OCI-LY7 (cell line): ENCODE measurements around the gene SMIM15. TPM values are rescaled to one million over a fixed set of nuclear protein-coding genes. Genes with fewer than 3 reads are reported as not detected.
"Not testable (repeated sequence)": the region's sequence is repeated elsewhere in the genome, so short reads cannot be mapped to it uniquely, and the experiment has no call there.

Experiments
- BruUV-seq: library from RNA; stranded (reverse); fragments of 400-500 nt; replicated peaks from 2 replicates; lab custom pipeline; 2021; lab: Mats Ljungman, UMichigan
- CTCF ChIA-PET: fragments of 300-600 bp; sonication (Branson Sonifier 250); formaldehyde crosslinking; loops from one replicate; lab custom pipeline; 2022; ENCODE audit warnings: antibody characterized with exemption; ENCODE audit not compliant: unreplicated experiment; lab: Charles Lee
- POLR2A ChIA-PET: fragments of 300-600 bp; sonication (Branson Sonifier 250); formaldehyde crosslinking; loops from one replicate; lab custom pipeline; 2022; ENCODE audit warnings: antibody characterized with exemption; lab: Charles Lee
- DNase-seq: peaks from one replicate; pipeline ENCODE4 v3.0.0-alpha.2; 2015; ENCODE audit warnings: low spot score
- H2AFZ ChIP-seq: fragments of 200-600 bp; sonication (generic), shearing (Covaris generic); 2 replicates; pipeline ENCODE4 v1.6.1; 2014; ENCODE audit warnings: mild to moderate bottlenecking, antibody characterized with exemption, low read length, moderate library complexity
- H3K27ac ChIP-seq: fragments of 200-600 bp; sonication (generic); 2 replicates; pipeline ENCODE4 v1.5.1; 2014; ENCODE audit warnings: mixed run types, low read depth, mild to moderate bottlenecking, moderate library complexity, low read length, inconsistent platforms; ENCODE audit not compliant: poor library complexity, severe bottlenecking
- H3K36me3 ChIP-seq: fragments of 200-600 bp; sonication (generic); 2 replicates; pipeline ENCODE4 v1.6.1; 2014; ENCODE audit warnings: mild to moderate bottlenecking, antibody characterized with exemption, low read length, moderate library complexity, mixed read lengths; ENCODE audit not compliant: insufficient read depth
- H3K4me1 ChIP-seq: fragments of 200-600 bp; sonication (generic); 2 replicates; pipeline ENCODE4 v1.5.1; 2014; ENCODE audit warnings: mild to moderate bottlenecking, low read length; ENCODE audit not compliant: insufficient read depth, poor library complexity, severe bottlenecking
- H3K4me2 ChIP-seq: fragments of 200-600 bp; sonication (generic); 2 replicates; pipeline ENCODE4 v1.6.1; 2014; ENCODE audit warnings: mild to moderate bottlenecking, low read length
- H3K4me3 ChIP-seq: fragments of 200-600 bp; sonication (generic); 2 replicates; pipeline ENCODE4 v1.5.1; 2014; ENCODE audit warnings: mild to moderate bottlenecking, low read depth, low read length; ENCODE audit not compliant: poor library complexity, severe bottlenecking
- H3K79me2 ChIP-seq: fragments of 200-600 bp; sonication (generic); 2 replicates; pipeline ENCODE4 v1.6.1; 2016; ENCODE audit warnings: low read depth, mild to moderate bottlenecking, low read length, moderate library complexity, mixed read lengths; ENCODE audit not compliant: insufficient read depth
- H3K9me2 ChIP-seq: fragments of 200-600 bp; sonication (generic); 2 replicates; pipeline ENCODE4 v1.6.1; 2016; ENCODE audit warnings: mild to moderate bottlenecking, low read length, mixed read lengths; ENCODE audit not compliant: insufficient read depth
- H3K9me3 ChIP-seq: fragments of 200-600 bp; sonication (generic); 2 replicates; pipeline ENCODE4 v1.6.1; 2014; ENCODE audit warnings: mild to moderate bottlenecking, mixed run types, low read length, mixed read lengths
- H4K20me1 ChIP-seq: fragments of 200-600 bp; sonication (generic); 2 replicates; pipeline ENCODE4 v1.6.1; 2014; ENCODE audit warnings: mild to moderate bottlenecking, antibody characterized with exemption, low read length, moderate library complexity, mixed read lengths; ENCODE audit not compliant: insufficient read depth
- EZH2phosphoT487 ChIP-seq: fragments of 200-600 bp; sonication (generic); IDR thresholded peaks from 2 replicates; pipeline ENCODE4 v1.6.1; 2018; ENCODE audit warnings: low read depth, borderline replicate concordance, mild to moderate bottlenecking, mixed run types, antibody characterized with exemption, low read length, moderate library complexity, mixed read lengths
- intact Hi-C: fragments of 100-400 bp; cut with micrococcal nuclease; formaldehyde crosslinking; loops from one replicate; pipeline ENCODE4 v1.10.0; 2022; ENCODE audit not compliant: unreplicated experiment
- total RNA-seq, 2 experiments: library from RNA; depleted of rRNA in 1 of 2; stranded (reverse); fragments of >200 nt in 1 of 2; shearing (Covaris generic) in 1 of 2; gene quantifications; 2 replicates each; pipeline ENCODE4 v1.2.3, GENCODE V29; 2014 to 2022
- TF ChIP-seq, protein P1 (sequence below): fragments of 200-600 bp; sonication (generic); conservative IDR thresholded peaks from 2 replicates; pipeline ENCODE4 v1.5.1; 2014; ENCODE audit warnings: mild to moderate bottlenecking, antibody characterized with exemption, low read length, moderate library complexity, mixed read lengths

Gene SMIM15
- total RNA-seq, 2 experiments from 2014 or later: 39.4 to 47.9 TPM

DNA sequence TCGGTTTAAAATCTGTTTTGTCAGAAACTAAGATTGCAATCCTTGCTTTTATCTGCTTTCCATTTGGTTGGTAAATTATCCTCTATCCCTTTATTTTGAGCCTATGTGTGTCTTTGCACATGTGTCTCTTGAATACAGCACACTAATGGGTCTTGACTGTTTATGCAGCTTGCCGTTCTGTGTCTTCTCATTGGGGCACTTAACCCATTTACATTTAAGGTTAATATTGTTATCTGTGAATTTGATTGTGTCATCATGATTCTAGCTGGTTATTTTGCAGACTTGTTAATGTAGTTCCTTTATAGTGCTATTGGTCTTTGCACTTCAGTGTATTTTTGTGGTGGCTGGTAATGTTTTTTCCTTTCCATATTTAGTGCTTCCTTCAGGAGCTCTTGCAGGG lies 36.3 kb upstream of the SMIM15 start:
- Histone ChIP-seq H3K27ac (no peak overlapping the region), H3K4me3 (no peak overlapping the region), H3K9me2 (no peaks in the 10 kb centered on the region), H3K4me1 (no peaks in the 10 kb centered on the region), H4K20me1 (no peaks in the 10 kb centered on the region), H3K9me3 (no peaks in the 10 kb centered on the region), H2AFZ (no peak overlapping the region), H3K36me3 (no peaks in the 10 kb centered on the region), H3K4me2 (no peak overlapping the region), H3K79me2 (no peaks in the 10 kb centered on the region)
- ChIA-PET POLR2A (interaction anchor here (0.6 kb wide), 1 partner anchor 62 kb away, joined by 3 read pairs; no protein-coding TSS in a partner anchor), CTCF (no interaction called here)
- BruUV-seq: no TSS peak
- intact Hi-C loops: no loop called here
- DNase-seq: no peak
- no peak for TF ChIP-seq EZH2phosphoT487
- TF ChIP-seq, protein P1, sequence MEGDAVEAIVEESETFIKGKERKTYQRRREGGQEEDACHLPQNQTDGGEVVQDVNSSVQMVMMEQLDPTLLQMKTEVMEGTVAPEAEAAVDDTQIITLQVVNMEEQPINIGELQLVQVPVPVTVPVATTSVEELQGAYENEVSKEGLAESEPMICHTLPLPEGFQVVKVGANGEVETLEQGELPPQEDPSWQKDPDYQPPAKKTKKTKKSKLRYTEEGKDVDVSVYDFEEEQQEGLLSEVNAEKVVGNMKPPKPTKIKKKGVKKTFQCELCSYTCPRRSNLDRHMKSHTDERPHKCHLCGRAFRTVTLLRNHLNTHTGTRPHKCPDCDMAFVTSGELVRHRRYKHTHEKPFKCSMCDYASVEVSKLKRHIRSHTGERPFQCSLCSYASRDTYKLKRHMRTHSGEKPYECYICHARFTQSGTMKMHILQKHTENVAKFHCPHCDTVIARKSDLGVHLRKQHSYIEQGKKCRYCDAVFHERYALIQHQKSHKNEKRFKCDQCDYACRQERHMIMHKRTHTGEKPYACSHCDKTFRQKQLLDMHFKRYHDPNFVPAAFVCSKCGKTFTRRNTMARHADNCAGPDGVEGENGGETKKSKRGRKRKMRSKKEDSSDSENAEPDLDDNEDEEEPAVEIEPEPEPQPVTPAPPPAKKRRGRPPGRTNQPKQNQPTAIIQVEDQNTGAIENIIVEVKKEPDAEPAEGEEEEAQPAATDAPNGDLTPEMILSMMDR: no peak

DNA sequence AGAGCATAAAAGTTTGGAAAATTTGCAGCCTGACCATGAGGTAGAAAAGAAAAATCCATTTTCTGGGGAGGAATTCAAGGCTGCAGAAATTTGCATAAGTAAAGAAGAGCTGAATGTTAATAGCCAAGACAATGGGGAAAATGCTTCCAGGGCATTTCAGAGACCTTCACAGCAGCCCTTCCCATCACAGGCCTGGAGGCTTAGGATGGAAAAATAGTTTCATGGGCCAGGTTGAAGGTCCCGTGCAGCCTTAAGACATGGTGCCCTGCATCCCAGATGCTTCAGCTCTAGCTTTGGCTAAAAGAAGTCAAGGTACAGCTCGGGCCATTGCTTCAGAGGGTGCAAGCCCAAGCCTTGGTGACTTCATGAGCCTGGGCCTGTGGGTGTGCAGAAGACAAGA lies 25.6 kb upstream of the SMIM15 start:
- H3K36me3 ChIP-seq, H3K4me1 ChIP-seq, CTCF ChIA-PET, H3K27ac ChIP-seq, H3K9me2 ChIP-seq, H3K4me2 ChIP-seq, H3K9me3 ChIP-seq, BruUV-seq, DNase-seq, intact Hi-C loops, H3K79me2 ChIP-seq, H4K20me1 ChIP-seq, H2AFZ ChIP-seq, H3K4me3 ChIP-seq: not testable (repeated sequence)
- POLR2A ChIA-PET: interaction anchor here (0.7 kb wide), 1 partner anchor 208 kb away, joined by 3 read pairs; no protein-coding TSS in a partner anchor

DNA sequence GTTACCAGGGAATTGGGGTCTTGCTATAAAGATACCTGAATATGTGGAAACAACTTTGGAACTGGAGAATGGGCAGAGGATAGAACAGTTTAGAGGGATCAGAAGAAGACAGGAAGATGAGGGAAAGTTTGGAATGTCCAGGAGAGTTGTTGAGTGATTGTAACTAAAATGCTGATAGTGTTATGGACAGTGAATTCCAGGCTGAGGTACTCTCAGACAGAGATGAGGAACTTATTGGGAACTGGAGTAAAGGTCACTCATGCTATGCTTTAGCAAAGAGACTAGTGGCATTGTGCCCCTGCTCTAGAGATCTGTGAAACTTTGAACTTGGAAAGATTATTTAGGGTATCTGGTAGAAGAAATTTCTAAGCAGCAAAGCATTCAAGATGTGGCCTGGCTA lies 25.1 kb upstream of the SMIM15 start:
- H3K9me2 ChIP-seq, BruUV-seq, DNase-seq, H3K27ac ChIP-seq, H3K4me1 ChIP-seq, H3K79me2 ChIP-seq, H3K4me2 ChIP-seq, H3K36me3 ChIP-seq, H3K9me3 ChIP-seq, H2AFZ ChIP-seq, H3K4me3 ChIP-seq, H4K20me1 ChIP-seq, CTCF ChIA-PET, intact Hi-C loops: not testable (repeated sequence)
- POLR2A ChIA-PET: interaction anchor here (0.7 kb wide), 1 partner anchor 207 kb away, joined by 3 read pairs; no protein-coding TSS in a partner anchor

DNA sequence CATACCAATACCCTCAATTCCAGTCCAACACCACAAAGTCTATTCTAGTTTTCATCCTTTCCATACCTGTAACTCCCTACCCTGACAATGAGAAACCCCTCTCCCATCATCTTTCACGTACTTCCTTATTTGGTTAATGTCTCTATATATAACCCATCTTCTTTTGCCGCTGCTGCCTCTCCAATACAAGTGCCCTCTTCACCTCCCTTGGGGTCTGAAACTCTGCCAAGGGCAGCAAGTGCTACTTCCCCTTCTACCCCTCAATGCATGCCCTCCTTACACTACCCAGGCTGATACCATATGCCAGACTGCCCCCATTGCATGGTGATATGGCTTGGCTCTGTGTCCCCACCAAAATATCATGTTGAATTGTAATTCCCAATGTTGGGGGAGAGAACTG lies 24.4 kb upstream of the SMIM15 start:
- DNase-seq: no peak
- TF ChIP-seq EZH2phosphoT487: no peak
- TF ChIP-seq, protein P1: no peak
- no peaks in the 10 kb centered on the region for H4K20me1 ChIP-seq
- H3K27ac ChIP-seq: no peak overlapping the region
- H2AFZ ChIP-seq: no peak overlapping the region
- CTCF ChIA-PET: no interaction called here
- H3K9me3 ChIP-seq: no peaks in the 10 kb centered on the region
- H3K4me2 ChIP-seq: no peak overlapping the region
- POLR2A ChIA-PET: no interaction called here
- H3K36me3 ChIP-seq: no peaks in the 10 kb centered on the region
- no peaks in the 10 kb centered on the region; the same call in 1 of the 2 replicates for H3K9me2 ChIP-seq
- no peak overlapping the region for H3K4me3 ChIP-seq
- H3K79me2 ChIP-seq: no peaks in the 10 kb centered on the region
- no peaks in the 10 kb centered on the region for H3K4me1 ChIP-seq
- no TSS peak for BruUV-seq
- intact Hi-C loops: no loop called here
